Ovary (tissue), 3 donors: Measurements from ENCODE around the gene LINGO4.

ENCODE experiments used
- CTCF ChIP-seq, 3 donors: fragments of 450-650 bp in 2 of 3; fragments of 200-600 bp in 1 of 3; IDR thresholded peaks; one replicate each; pipeline versions ENCODE4 v1.5.1 to v1.8.0; 2016 to 2022; ENCODE audit warnings: antibody characterized with exemption in 3 of 3, mild to moderate bottlenecking in 1 of 3
- EP300 ChIP-seq: sonication (generic); formaldehyde crosslinking; IDR thresholded peaks from one replicate; pipeline ENCODE4 v1.6.1; 2017; ENCODE audit warnings: antibody characterized with exemption
- POLR2A ChIP-seq: fragments of 450-650 bp; IDR thresholded peaks from one replicate; pipeline ENCODE4 v1.6.1; 2017; ENCODE audit warnings: antibody characterized with exemption, mild to moderate bottlenecking, moderate library complexity
- donor health status: DM: no; HTN: no; CAD: no.

- TF ChIP-seq CTCF (IDR thresholded peaks at IDR 0.05), result no peak
- TF ChIP-seq EP300, result no peak
- TF ChIP-seq POLR2A, result no peak
Measured at GRCh38 chr1:151825751-151826660, 20.8 kb upstream of the LINGO4 start.
